HepG2 (cell line): ENCODE measurements around the gene TOMM22. TPM values are rescaled to one million over a fixed set of nuclear protein-coding genes. Genes with fewer than 3 reads are reported as not detected.
A peak's percentile ranks its signal among the peaks of the same experiment; 100 is the strongest.

Experiments used
- AGO2 ChIP-seq: fragments of 200-400 bp; formaldehyde crosslinking; optimal IDR thresholded peaks from 2 replicates; pipeline ENCODE3; 2017; ENCODE audit warnings: mild to moderate bottlenecking, low read depth, low read length, moderate library complexity
- EP300 ChIP-seq, 3 experiments: sonication (generic) in 1 of 3; formaldehyde crosslinking in 1 of 3; IDR thresholded peaks; 2 replicates each; pipeline versions ENCODE4 v1.5.1 to v1.6.1; 2011 to 2020; ENCODE audit warnings: low read depth in 2 of 3, low read length in 2 of 3, borderline replicate concordance in 1 of 3, improper control_type of control experiment in 1 of 3, mild to moderate bottlenecking in 1 of 3, missing genetic modification reagents in 1 of 3, moderate library complexity in 1 of 3
- GABPB1 ChIP-seq: IDR thresholded peaks from 2 replicates; pipeline ENCODE4 v1.6.1; 2016; ENCODE audit warnings: mild to moderate bottlenecking, missing genetic modification reagents, moderate library complexity, missing compliant biosample characterization
- GLI4 ChIP-seq: sonication (generic); formaldehyde crosslinking; IDR thresholded peaks from 2 replicates; pipeline ENCODE4 v1.5.1; 2020; ENCODE audit warnings: missing genetic modification reagents, mild to moderate bottlenecking, moderate library complexity, borderline replicate concordance
- GTF2F1 ChIP-seq: fragments of 150-350 bp; IDR thresholded peaks from 2 replicates; pipeline ENCODE4 v1.6.1; 2014; ENCODE audit warnings: low read length
- IRF9 ChIP-seq: sonication (generic); formaldehyde crosslinking; IDR thresholded peaks from 2 replicates; pipeline ENCODE4 v1.8.0; 2022; ENCODE audit warnings: missing genetic modification reagents, mild to moderate bottlenecking, borderline replicate concordance
- KMT2A ChIP-seq: sonication (generic); formaldehyde crosslinking; IDR thresholded peaks from 2 replicates; pipeline ENCODE4 v1.4.0; 2020; ENCODE audit warnings: missing genetic modification reagents
- MAFF ChIP-seq: IDR thresholded peaks from 2 replicates; pipeline ENCODE4 v1.6.1; 2011; ENCODE audit warnings: low read depth, low read length, improper control_type of control experiment
- MATR3 ChIP-seq: sonication (generic); formaldehyde crosslinking; IDR thresholded peaks from 2 replicates; pipeline ENCODE4 v1.4.0; 2020; ENCODE audit warnings: missing genetic modification reagents
- POLR2G ChIP-seq: fragments of 200-400 bp; formaldehyde crosslinking; IDR thresholded peaks from 2 replicates; pipeline ENCODE4 v1.6.1; 2018; ENCODE audit warnings: mild to moderate bottlenecking, low read depth, low read length, moderate library complexity
- RAD51 ChIP-seq: fragments of 450-650 bp; IDR thresholded peaks from 2 replicates; pipeline ENCODE4 v1.6.1; 2016; ENCODE audit warnings: borderline replicate concordance
- SATB2 ChIP-seq: sonication (generic); formaldehyde crosslinking; IDR thresholded peaks from 2 replicates; pipeline ENCODE4 v1.5.0; 2020; ENCODE audit warnings: missing genetic modification reagents
- ZBTB46 ChIP-seq: sonication (generic); formaldehyde crosslinking; IDR thresholded peaks from 2 replicates; pipeline ENCODE4 v1.4.0; 2020; ENCODE audit warnings: mild to moderate bottlenecking, missing genetic modification reagents, borderline replicate concordance
- ZFP62 ChIP-seq: sonication (generic); formaldehyde crosslinking; IDR thresholded peaks from 2 replicates; pipeline ENCODE4 v1.4.0; 2020; ENCODE audit warnings: missing genetic modification reagents
- ZNF180 ChIP-seq: sonication (generic); formaldehyde crosslinking; IDR thresholded peaks from 2 replicates; pipeline ENCODE4 v1.4.0; 2020; ENCODE audit warnings: low read depth, missing genetic modification reagents, borderline replicate concordance
- ZNF232 ChIP-seq: sonication (generic); formaldehyde crosslinking; IDR thresholded peaks from 2 replicates; pipeline ENCODE4 v1.4.0; 2020; ENCODE audit warnings: missing genetic modification reagents, borderline replicate concordance
- ZNF33B ChIP-seq: sonication (generic); formaldehyde crosslinking; IDR thresholded peaks from 2 replicates; pipeline ENCODE4 v1.5.1; 2020; ENCODE audit warnings: mild to moderate bottlenecking, missing genetic modification reagents
- ZNF431 ChIP-seq: sonication (generic); formaldehyde crosslinking; IDR thresholded peaks from 2 replicates; pipeline ENCODE4 v1.9.0; 2022; ENCODE audit warnings: missing genetic modification reagents, low read depth, mild to moderate bottlenecking, borderline replicate concordance
- ZNF546 ChIP-seq: sonication (generic); formaldehyde crosslinking; conservative IDR thresholded peaks from 2 replicates; pipeline ENCODE4 v1.8.1; 2023; ENCODE audit warnings: mild to moderate bottlenecking, missing genetic modification reagents
- ZNF570 ChIP-seq: sonication (generic); formaldehyde crosslinking; IDR thresholded peaks from 2 replicates; pipeline ENCODE4 v1.4.0; 2020; ENCODE audit warnings: mild to moderate bottlenecking, missing genetic modification reagents, borderline replicate concordance
- ZZZ3 ChIP-seq: sonication (generic); formaldehyde crosslinking; IDR thresholded peaks from 2 replicates; pipeline ENCODE4 v1.4.0; 2020; ENCODE audit warnings: missing genetic modification reagents, mild to moderate bottlenecking, borderline replicate concordance
- polyA plus RNA-seq, 8 experiments: library from polyadenylated mRNA; depleted of rRNA in 3 of 8; stranded (reverse) in 7 of 8; unstranded in 1 of 8; fragments of >200 nt; fragmentation: Illumina TruSeq in 4 of 8; extraction: Trizol in 4 of 8; gene quantifications; 2 replicates each; pipeline versions ENCODE4 v1.2.1 to v1.2.3, GENCODE V29; 2011 to 2016; ENCODE audit warnings: low read depth in 4 of 8, missing spikeins in 1 of 8, mixed read lengths in 1 of 8; ENCODE audit not compliant: insufficient read depth in 1 of 8
- total RNA-seq, 5 experiments: library from RNA; depleted of rRNA; stranded (reverse); fragments of >200 nt; fragmentation: Illumina TruSeq; extraction: Trizol; gene quantifications; 2 replicates each; pipeline ENCODE4 v1.2.3, GENCODE V29; 2016; ENCODE audit warnings: low read depth in 1 of 5
- TF ChIP-seq, protein P1 (sequence below): sonication (generic); formaldehyde crosslinking; conservative IDR thresholded peaks from 2 replicates; pipeline ENCODE4 v1.4.0; 2020; ENCODE audit warnings: mild to moderate bottlenecking, missing genetic modification reagents, moderate library complexity

Gene TOMM22
- total and polyA plus RNA-seq, 2 of the 13 experiments (the other 11 are each of a cell fraction or from before 2014, with no cell fraction given) = 46.9 to 118 TPM

- TF ChIP-seq GABPB1 (CRISPR knock-in tag) (peak; percentile 38; the same call in 1 of the 2 replicates), ZBTB46 (CRISPR knock-in tag) (no peak), ZNF570 (CRISPR knock-in tag) (no peak), MATR3 (CRISPR knock-in tag) (no peak), ZNF546 (no peak), MAFF (peak; percentile 80; the same call in 1 of the 2 replicates), AGO2 (no peak), GTF2F1 (0 out of 2 replicates have a peak, but pooled peaks have one; percentile 37), ZNF431 (CRISPR knock-in tag) (no peak), GLI4 (CRISPR knock-in tag) (no peak), KMT2A (no peak), ZZZ3 (CRISPR knock-in tag) (no peak), ZFP62 (CRISPR knock-in tag) (no peak), ZNF33B (no peak), ZNF180 (CRISPR knock-in tag) (no peak), SATB2 (CRISPR knock-in tag) (0 out of 2 replicates have a peak, but pooled peaks have one; percentile 26), RAD51 (no peak), EP300 (IDR thresholded peaks at IDR 0.05; ENCODE audit: low read depth in 2 of 2, low read length in 2 of 2) (no peak), EP300 (CRISPR knock-in tag; IDR thresholded peaks at IDR 0.05; ENCODE audit: borderline replicate concordance) (no peak), IRF9 (CRISPR knock-in tag) (0 out of 2 replicates have a peak, but pooled peaks have one; percentile 66), POLR2G (peak; percentile 78), ZNF232 (CRISPR knock-in tag) (no peak)
- TF ChIP-seq, protein P1, sequence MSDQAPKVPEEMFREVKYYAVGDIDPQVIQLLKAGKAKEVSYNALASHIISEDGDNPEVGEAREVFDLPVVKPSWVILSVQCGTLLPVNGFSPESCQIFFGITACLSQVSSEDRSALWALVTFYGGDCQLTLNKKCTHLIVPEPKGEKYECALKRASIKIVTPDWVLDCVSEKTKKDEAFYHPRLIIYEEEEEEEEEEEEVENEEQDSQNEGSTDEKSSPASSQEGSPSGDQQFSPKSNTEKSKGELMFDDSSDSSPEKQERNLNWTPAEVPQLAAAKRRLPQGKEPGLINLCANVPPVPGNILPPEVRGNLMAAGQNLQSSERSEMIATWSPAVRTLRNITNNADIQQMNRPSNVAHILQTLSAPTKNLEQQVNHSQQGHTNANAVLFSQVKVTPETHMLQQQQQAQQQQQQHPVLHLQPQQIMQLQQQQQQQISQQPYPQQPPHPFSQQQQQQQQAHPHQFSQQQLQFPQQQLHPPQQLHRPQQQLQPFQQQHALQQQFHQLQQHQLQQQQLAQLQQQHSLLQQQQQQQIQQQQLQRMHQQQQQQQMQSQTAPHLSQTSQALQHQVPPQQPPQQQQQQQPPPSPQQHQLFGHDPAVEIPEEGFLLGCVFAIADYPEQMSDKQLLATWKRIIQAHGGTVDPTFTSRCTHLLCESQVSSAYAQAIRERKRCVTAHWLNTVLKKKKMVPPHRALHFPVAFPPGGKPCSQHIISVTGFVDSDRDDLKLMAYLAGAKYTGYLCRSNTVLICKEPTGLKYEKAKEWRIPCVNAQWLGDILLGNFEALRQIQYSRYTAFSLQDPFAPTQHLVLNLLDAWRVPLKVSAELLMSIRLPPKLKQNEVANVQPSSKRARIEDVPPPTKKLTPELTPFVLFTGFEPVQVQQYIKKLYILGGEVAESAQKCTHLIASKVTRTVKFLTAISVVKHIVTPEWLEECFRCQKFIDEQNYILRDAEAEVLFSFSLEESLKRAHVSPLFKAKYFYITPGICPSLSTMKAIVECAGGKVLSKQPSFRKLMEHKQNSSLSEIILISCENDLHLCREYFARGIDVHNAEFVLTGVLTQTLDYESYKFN = 0 out of 2 replicates have a peak, but pooled peaks have one; percentile 8
Measured at GRCh38 chr22:38705235-38706100, 23.7 kb downstream of the TOMM22 start, which contains the start of gene GTPBP1 (continued).
